ENCODE data around the gene ADIPOR2. TPM values are rescaled to one million over a fixed set of nuclear protein-coding genes. Genes with fewer than 3 reads are reported as not detected.
A peak's percentile ranks its signal among the peaks of the same experiment; 100 is the strongest.

ADIPOR2 gene
- total RNA-seq, 4 donors from 2014 or later = 29.5 to 44.3 (median 37.1) TPM

DNA sequence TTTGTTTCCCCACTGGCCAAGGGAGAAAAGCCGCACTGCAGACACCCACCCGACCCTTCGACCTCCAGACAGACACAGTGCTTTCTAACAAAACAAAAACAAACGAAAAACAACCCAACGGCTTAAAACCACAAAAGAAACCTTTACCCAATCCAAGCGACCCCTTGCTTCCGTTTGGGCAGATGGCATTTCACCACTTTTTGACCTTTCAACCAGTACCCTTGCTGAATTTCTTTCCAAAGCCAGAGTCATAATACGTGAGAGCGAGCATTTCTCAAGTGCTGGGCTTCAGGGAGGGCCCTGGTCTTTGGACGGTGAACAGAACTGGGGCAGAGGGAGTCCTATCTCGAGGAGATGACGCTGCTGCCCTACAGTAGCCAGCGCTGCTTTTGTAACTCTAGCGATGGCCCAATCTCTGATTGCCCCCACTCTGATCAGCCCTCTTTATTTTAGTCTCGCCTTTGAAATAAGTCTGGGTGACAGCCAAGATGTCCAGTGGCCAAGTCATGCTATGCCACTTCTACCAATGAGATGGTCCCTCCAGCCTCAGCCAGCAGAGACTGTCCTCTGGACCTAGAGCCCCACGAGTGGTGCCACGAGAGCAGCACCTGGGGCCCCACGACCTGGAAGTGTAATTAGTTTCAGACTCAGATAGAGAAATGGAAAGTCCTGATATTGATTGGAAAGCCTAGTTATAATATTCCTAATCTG lies 21.9 kb upstream of the ADIPOR2 start:
- peak in 1 of 2 donors; percentile 82 for DNase-seq (ENCODE audit: low spot score in 2 of 2)
- no peak overlapping the region for H3K4me3 ChIP-seq (ENCODE audit: low read depth, poor library complexity, severe bottlenecking)
- WGBS, 2 donors = 72 to 74% methylated on average over 18 of the region's 18 CpGs
- intact Hi-C loops (cut with DNase I; ENCODE audit: low total_unique reads) = no loop called here
- peak in 1 of 3 donors; percentile 99 for TF ChIP-seq CTCF (IDR thresholded peaks at IDR 0.05)
- no peak for TF ChIP-seq POLR2A (IDR thresholded peaks at IDR 0.05)

GRCh38 chr12:1670358-1671268 lies 20.3 kb upstream of the ADIPOR2 start:
- intact Hi-C loops (cut with DNase I; ENCODE audit: low total_unique reads) = no loop called here
- 75 to 78% methylated on average over 14 of the region's 14 CpGs for WGBS, 2 donors
- H3K4me3 ChIP-seq (ENCODE audit: low read depth, poor library complexity, severe bottlenecking) = no peak overlapping the region
- TF ChIP-seq POLR2A (IDR thresholded peaks at IDR 0.05) (no peak), CTCF (IDR thresholded peaks at IDR 0.05) (no peak)
- peak in 1 of 2 donors; percentile 79 for DNase-seq (ENCODE audit: low spot score in 2 of 2)

- intact Hi-C loops (cut with DNase I; ENCODE audit: low total_unique reads) = no loop called here
- WGBS, 2 donors = 85 to 91% methylated on average over 3 of the region's 3 CpGs
- TF ChIP-seq CTCF (IDR thresholded peaks at IDR 0.05) (no peak), POLR2A (IDR thresholded peaks at IDR 0.05) (no peak)
- no peak for DNase-seq (ENCODE audit: low spot score in 2 of 2)
- H3K4me3 ChIP-seq (ENCODE audit: low read depth, poor library complexity, severe bottlenecking) = no peak overlapping the region
These were observed 14.8 kb upstream of the ADIPOR2 start for GRCh38 chr12:1676043-1676442.

GRCh38 chr12:1680804-1681492 lies 9.9 kb upstream of the ADIPOR2 start:
- intact Hi-C loops (cut with DNase I; ENCODE audit: low total_unique reads) = no loop called here
- TF ChIP-seq CTCF (IDR thresholded peaks at IDR 0.05) (no peak), POLR2A (IDR thresholded peaks at IDR 0.05) (no peak)
- H3K4me3 ChIP-seq (ENCODE audit: low read depth, poor library complexity, severe bottlenecking) = no peak overlapping the region
- 76 to 78% methylated on average over 7 of the region's 7 CpGs for WGBS, 2 donors
- no peak for DNase-seq (ENCODE audit: low spot score in 2 of 2)

- WGBS, 2 donors = 39 to 44% methylated on average over 2 of the region's 2 CpGs
- H3K4me3 ChIP-seq (ENCODE audit: low read depth, poor library complexity, severe bottlenecking) = no peak overlapping the region
- TF ChIP-seq CTCF (IDR thresholded peaks at IDR 0.05) = no peak
- no peak for TF ChIP-seq POLR2A (IDR thresholded peaks at IDR 0.05)
- no peak for DNase-seq (ENCODE audit: low spot score in 2 of 2)
- intact Hi-C loops (cut with DNase I; ENCODE audit: low total_unique reads) = no loop called here
These were observed 9.4 kb upstream of the ADIPOR2 start for GRCh38 chr12:1681493-1681807.

Data from lower leg skin (tissue), 4 donors.